ENCODE measurements around the gene NEUROD1. TPM values are rescaled to one million over a fixed set of nuclear protein-coding genes. Genes with fewer than 3 reads are reported as not detected.

NEUROD1 gene
- total RNA-seq, 2 experiments from 2014 or later, result not detected

- intact Hi-C loops (cut with micrococcal nuclease), result no loop called here
- peaks cover 31% of the 10 kb centered on the region for H3K27me3 Mint-ChIP-seq
- no peaks in the 10 kb centered on the region for H3K9me3 Mint-ChIP-seq
- no peak for DNase-seq
- TF ChIP-seq CTCF (IDR thresholded peaks at IDR 0.05), result no peak
- CTCF ChIA-PET, result no interaction called here
- no peak for ATAC-seq
- no peak overlapping the region for H3K27ac Mint-ChIP-seq
- no peak overlapping the region for H3K4me3 Mint-ChIP-seq
- no peaks in the 10 kb centered on the region for H3K36me3 Mint-ChIP-seq (ENCODE audit: low read depth)
- H3K4me1 Mint-ChIP-seq (ENCODE audit: low read depth), result peaks cover 8% of the 10 kb centered on the region
- POLR2A ChIA-PET, result no interaction called here
These were observed 20.1 kb downstream of the NEUROD1 start for GRCh38 chr2:181660181-181660580.

GRCh38 chr2:181658444-181658843, 21.9 kb downstream of the NEUROD1 start:
- POLR2A ChIA-PET, result interaction anchor here (0.8 kb wide), 1 partner anchor 14 kb away, joined by 3 read pairs; no protein-coding TSS in a partner anchor
- CTCF ChIA-PET, result interaction anchor here (0.6 to 1.7 kb wide), 10 partner anchors 9 to 599 kb away, joined by 3 to 9 read pairs (median 4); no protein-coding TSS in a partner anchor
- no peaks in the 10 kb centered on the region for H3K9me3 Mint-ChIP-seq
- peaks cover 36% of the 10 kb centered on the region for H3K27me3 Mint-ChIP-seq
- peaks cover 8% of the 10 kb centered on the region for H3K4me1 Mint-ChIP-seq (ENCODE audit: low read depth)
- no peak for TF ChIP-seq CTCF (IDR thresholded peaks at IDR 0.05)
- H3K36me3 Mint-ChIP-seq (ENCODE audit: low read depth), result no peaks in the 10 kb centered on the region
- no peak for DNase-seq
- no peak overlapping the region for H3K27ac Mint-ChIP-seq
- no peak for ATAC-seq
- H3K4me3 Mint-ChIP-seq, result no peak overlapping the region
- intact Hi-C loops (cut with micrococcal nuclease), result no loop called here

- no peak for TF ChIP-seq CTCF (IDR thresholded peaks at IDR 0.05)
- Mint-ChIP-seq H3K9me3 (no peaks in the 10 kb centered on the region), H3K4me1 (ENCODE audit: low read depth) (peaks cover 8% of the 10 kb centered on the region), H3K27ac (no peak overlapping the region), H3K36me3 (ENCODE audit: low read depth) (no peaks in the 10 kb centered on the region), H3K27me3 (peaks cover 39% of the 10 kb centered on the region), H3K4me3 (peak overlapping the region; percentile 60)
- DNase-seq (no peak), ATAC-seq (no peak)
- ChIA-PET CTCF (interaction anchor here (1.2 to 2.0 kb wide), 5 partner anchors 10 to 598 kb away, joined by 3 to 6 read pairs (median 4); no protein-coding TSS in a partner anchor), POLR2A (no interaction called here)
- intact Hi-C loops (cut with micrococcal nuclease), result no loop called here
These were observed 22.9 kb downstream of the NEUROD1 start for GRCh38 chr2:181657379-181657778.

GRCh38 chr2:181656450-181657291, 23.6 kb downstream of the NEUROD1 start, which contains the start of gene CERKL:
Gene CERKL (minus strand): TSS chr2:181657105. CDS start chr2:181657006, 99 bp downstream.
- ChIA-PET CTCF (interaction anchor here (1.2 to 2.9 kb wide), 7 partner anchors 9 to 597 kb away, joined by 3 to 8 read pairs (median 4); partner anchors contain the start of gene NEUROD1), POLR2A (no interaction called here)
- no peak for TF ChIP-seq CTCF (IDR thresholded peaks at IDR 0.05)
- peak; percentile 86 for ATAC-seq
- Mint-ChIP-seq H3K9me3 (no peaks in the 10 kb centered on the region), H3K4me1 (ENCODE audit: low read depth) (peaks cover 8% of the 10 kb centered on the region), H3K36me3 (ENCODE audit: low read depth) (no peaks in the 10 kb centered on the region), H3K27me3 (peaks cover 43% of the 10 kb centered on the region), H3K27ac (no peak within 1 kb of the TSS), H3K4me3 (peak within 1 kb of the TSS; percentile 67)
- DNase-seq, result peak; percentile 50
- intact Hi-C loops (cut with micrococcal nuclease), result no loop called here

GRCh38 chr2:181655519-181655918, 24.8 kb downstream of the NEUROD1 start:
- no peak overlapping the region for H3K4me3 Mint-ChIP-seq
- no peaks in the 10 kb centered on the region for H3K36me3 Mint-ChIP-seq (ENCODE audit: low read depth)
- H3K27ac Mint-ChIP-seq, result no peak overlapping the region
- POLR2A ChIA-PET, result no interaction called here
- CTCF ChIA-PET, result interaction anchor here (1.4 to 2.9 kb wide), 3 partner anchors 8 to 60 kb away, joined by 3 to 8 read pairs (median 6); no protein-coding TSS in a partner anchor
- ATAC-seq, result no peak
- peaks cover 8% of the 10 kb centered on the region for H3K4me1 Mint-ChIP-seq (ENCODE audit: low read depth)
- intact Hi-C loops (cut with micrococcal nuclease), result no loop called here
- H3K9me3 Mint-ChIP-seq, result no peaks in the 10 kb centered on the region
- no peak for DNase-seq
- peaks cover 50% of the 10 kb centered on the region for H3K27me3 Mint-ChIP-seq
- TF ChIP-seq CTCF (IDR thresholded peaks at IDR 0.05), result no peak
